Measurements from ENCODE around the gene FUCA2. TPM values are rescaled to one million over a fixed set of nuclear protein-coding genes. Genes with fewer than 3 reads are reported as not detected.
A peak's percentile ranks its signal among the peaks of the same experiment; 100 is the strongest.

The FUCA2 gene
- total RNA-seq, 1 donor from 2014 or later = 52.3 TPM

DNA sequence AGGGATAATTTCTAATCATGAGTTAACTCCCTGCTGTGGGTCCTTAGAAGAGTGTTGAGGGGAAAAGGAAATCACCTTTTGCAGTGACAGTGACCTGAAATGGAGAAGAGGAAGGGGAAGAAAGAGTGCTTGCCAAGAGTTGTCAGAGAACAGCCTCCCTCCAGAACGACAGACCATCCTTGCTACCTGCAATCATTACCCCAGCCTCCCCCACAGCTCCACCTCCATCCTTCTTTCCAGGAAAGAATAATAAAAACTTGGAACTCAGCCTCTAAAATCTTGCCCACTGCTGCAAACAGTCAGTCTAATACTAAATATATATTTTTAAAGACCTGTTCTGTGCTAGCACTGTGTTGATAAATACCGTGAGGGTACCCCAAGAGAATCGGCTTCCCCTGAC lies 28.7 kb upstream of the FUCA2 start:
- no peaks in the 10 kb centered on the region for H3K36me3 Mint-ChIP-seq (ENCODE audit: low read depth)
- peaks cover 15% of the 10 kb centered on the region for H3K27me3 Mint-ChIP-seq (ENCODE audit: low read depth)
- H3K9me3 Mint-ChIP-seq = no peaks in the 10 kb centered on the region
- no peak for DNase-seq (ENCODE audit: low read depth, low spot score)
- H3K4me3 Mint-ChIP-seq = no peak overlapping the region
- H3K4me1 Mint-ChIP-seq = peaks cover 19% of the 10 kb centered on the region
- H3K27ac Mint-ChIP-seq (ENCODE audit: unreplicated experiment) = no peak overlapping the region
- TF ChIP-seq, protein P1, sequence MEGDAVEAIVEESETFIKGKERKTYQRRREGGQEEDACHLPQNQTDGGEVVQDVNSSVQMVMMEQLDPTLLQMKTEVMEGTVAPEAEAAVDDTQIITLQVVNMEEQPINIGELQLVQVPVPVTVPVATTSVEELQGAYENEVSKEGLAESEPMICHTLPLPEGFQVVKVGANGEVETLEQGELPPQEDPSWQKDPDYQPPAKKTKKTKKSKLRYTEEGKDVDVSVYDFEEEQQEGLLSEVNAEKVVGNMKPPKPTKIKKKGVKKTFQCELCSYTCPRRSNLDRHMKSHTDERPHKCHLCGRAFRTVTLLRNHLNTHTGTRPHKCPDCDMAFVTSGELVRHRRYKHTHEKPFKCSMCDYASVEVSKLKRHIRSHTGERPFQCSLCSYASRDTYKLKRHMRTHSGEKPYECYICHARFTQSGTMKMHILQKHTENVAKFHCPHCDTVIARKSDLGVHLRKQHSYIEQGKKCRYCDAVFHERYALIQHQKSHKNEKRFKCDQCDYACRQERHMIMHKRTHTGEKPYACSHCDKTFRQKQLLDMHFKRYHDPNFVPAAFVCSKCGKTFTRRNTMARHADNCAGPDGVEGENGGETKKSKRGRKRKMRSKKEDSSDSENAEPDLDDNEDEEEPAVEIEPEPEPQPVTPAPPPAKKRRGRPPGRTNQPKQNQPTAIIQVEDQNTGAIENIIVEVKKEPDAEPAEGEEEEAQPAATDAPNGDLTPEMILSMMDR (conservative IDR thresholded peaks at IDR 0.05) = no peak

DNA sequence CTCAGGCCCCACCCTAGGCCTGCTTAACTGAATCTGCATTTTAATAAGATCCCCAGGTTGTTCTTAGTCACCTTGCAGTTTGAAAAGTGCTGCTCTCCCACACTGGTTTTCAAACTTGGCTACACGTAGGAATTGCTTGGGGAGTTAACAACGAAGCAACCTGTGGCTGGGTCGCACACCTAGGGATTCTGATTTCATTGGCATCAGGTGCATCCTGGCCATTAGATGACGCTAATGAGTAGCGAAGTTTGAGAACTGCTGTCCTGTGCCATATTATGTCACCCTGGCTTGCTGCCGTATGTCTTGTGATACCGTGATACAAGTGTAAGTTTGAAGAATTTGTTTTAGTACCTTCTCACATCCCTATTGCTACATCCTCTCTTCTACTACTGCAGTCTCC lies 28.2 kb upstream of the FUCA2 start:
- TF ChIP-seq, protein P1 (conservative IDR thresholded peaks at IDR 0.05) = no peak
- Mint-ChIP-seq H3K27ac (ENCODE audit: unreplicated experiment) (no peak overlapping the region), H3K36me3 (ENCODE audit: low read depth) (no peaks in the 10 kb centered on the region), H3K4me3 (no peak overlapping the region), H3K27me3 (ENCODE audit: low read depth) (peaks cover 18% of the 10 kb centered on the region), H3K4me1 (peaks cover 19% of the 10 kb centered on the region), H3K9me3 (no peaks in the 10 kb centered on the region)
- DNase-seq (ENCODE audit: low read depth, low spot score) = no peak

DNA sequence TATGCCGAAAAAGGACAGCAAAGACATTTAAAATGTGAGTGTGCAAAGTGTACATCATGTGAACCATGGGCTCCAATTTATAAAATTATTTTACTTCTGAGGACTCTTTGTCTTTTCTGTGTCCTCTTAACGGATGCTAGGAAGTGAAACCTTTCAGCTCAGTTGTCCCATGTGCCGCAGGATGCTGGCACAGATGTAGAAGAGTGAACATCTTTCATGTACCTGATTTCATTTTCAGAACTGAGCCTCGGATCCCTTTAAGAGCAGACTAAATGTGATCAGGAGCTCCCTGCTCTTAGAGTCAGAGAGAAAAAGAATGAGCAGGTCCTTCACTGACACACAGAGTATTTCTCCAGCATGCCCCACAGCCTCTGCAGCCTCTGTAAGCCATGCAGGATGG lies 27.6 kb upstream of the FUCA2 start:
- Mint-ChIP-seq H3K27ac (ENCODE audit: unreplicated experiment) (no peak overlapping the region), H3K36me3 (ENCODE audit: low read depth) (no peaks in the 10 kb centered on the region), H3K4me3 (no peak overlapping the region), H3K27me3 (ENCODE audit: low read depth) (peaks cover 22% of the 10 kb centered on the region), H3K4me1 (peaks cover 19% of the 10 kb centered on the region), H3K9me3 (no peaks in the 10 kb centered on the region)
- no peak for DNase-seq (ENCODE audit: low read depth, low spot score)
- TF ChIP-seq, protein P1 (conservative IDR thresholded peaks at IDR 0.05) = no peak

DNA sequence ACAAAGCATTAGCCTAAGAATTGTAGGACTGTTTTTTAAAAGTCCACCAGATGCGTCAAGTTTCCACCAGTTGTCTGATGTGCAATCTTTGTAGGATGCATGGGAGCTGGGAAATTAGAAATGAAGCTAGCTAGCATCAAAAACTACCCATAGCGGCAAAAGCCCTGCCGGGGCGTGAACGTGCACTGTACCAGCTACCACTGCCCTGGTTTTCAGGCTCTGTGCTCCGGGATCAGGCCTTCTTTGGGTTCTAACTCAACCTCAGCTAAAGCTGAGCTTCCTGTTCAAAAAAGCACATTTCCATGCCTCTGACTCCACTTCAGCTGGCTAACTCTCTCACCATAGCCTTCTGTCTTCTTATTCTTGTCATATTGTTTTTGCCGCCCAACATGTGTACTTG lies 26.9 kb upstream of the FUCA2 start:
- TF ChIP-seq, protein P1 (conservative IDR thresholded peaks at IDR 0.05) = no peak
- peak overlapping the region; percentile 74 for H3K4me3 Mint-ChIP-seq

DNA sequence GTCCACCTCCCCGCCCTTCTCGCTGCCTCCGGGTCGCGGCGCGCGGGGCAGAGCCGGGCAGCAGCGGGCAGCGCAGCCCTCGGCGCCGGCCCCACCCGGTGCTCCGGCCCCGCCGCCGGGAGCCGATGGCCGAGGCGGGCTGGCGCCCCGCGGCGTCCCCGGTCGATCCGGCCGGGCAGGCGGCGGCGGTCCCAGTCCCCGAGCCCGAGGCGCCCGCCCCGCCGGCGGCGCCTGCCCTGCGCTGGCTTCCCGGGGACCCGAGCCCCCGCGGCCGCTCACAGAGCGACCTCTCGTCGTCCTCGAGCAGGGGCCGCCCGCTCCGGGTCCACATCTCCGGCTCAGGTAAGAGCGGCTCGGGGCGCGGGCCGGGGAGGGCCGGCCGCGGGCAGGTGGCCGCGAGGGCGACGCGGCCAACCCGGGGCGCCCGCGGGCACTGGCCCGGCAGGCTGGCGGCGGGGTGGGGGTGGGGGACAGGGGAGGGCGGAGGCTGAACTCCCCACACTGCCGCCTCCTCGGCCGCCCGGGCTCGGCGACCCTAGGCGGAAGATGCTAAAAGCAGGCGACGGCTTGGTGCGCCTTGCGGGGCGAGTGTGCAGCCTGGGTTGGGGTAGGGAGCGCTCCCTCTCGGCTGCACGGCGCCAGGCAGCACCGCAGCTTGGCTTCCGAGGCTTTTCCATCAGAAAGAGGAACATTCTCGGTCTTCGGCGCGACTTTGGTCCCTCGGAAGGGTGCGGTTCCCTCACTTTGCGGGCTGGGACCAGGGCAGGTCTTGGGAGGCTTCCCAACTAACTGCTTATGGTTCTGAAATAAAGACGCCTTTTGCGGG lies 25.6 kb upstream of the FUCA2 start:
- Mint-ChIP-seq H3K9me3 (no peaks in the 10 kb centered on the region), H3K27ac (ENCODE audit: unreplicated experiment) (no peak overlapping the region), H3K4me3 (peak overlapping the region; percentile 83), H3K27me3 (ENCODE audit: low read depth) (peaks cover 22% of the 10 kb centered on the region), H3K4me1 (peaks cover 11% of the 10 kb centered on the region), H3K36me3 (ENCODE audit: low read depth) (no peaks in the 10 kb centered on the region)
- TF ChIP-seq, protein P1 (conservative IDR thresholded peaks at IDR 0.05) = peak; percentile 58
- DNase-seq (ENCODE audit: low read depth, low spot score) = peak; percentile 57

More for the DNA sequence above, 26.9 kb upstream of the FUCA2 start:
- H3K4me1 Mint-ChIP-seq = peaks cover 13% of the 10 kb centered on the region
- no peak overlapping the region for H3K27ac Mint-ChIP-seq (ENCODE audit: unreplicated experiment)
- H3K27me3 Mint-ChIP-seq (ENCODE audit: low read depth) = peaks cover 22% of the 10 kb centered on the region
- H3K9me3 Mint-ChIP-seq = no peaks in the 10 kb centered on the region
- no peaks in the 10 kb centered on the region for H3K36me3 Mint-ChIP-seq (ENCODE audit: low read depth)
- no peak for DNase-seq (ENCODE audit: low read depth, low spot score)

Measured in neural crest cell (in vitro differentiated cells).